ENCODE measurements around the gene SIRT5. TPM values are rescaled to one million over a fixed set of nuclear protein-coding genes. Genes with fewer than 3 reads are reported as not detected.

The SIRT5 gene
- 10 to 100 TPM in 4 of 5 experiments, 1 to 10 TPM in 1; 8.8 to 25.7 (median 15.4) TPM for total RNA-seq
- polyA plus RNA-seq = 10 to 100 TPM; 11.9 to 13.1 TPM
- 26.7 reads per million, percentile 57 among the genes with 10 or more reads in this experiment for total RNA-seq

GRCh38 chr6:13574571-13575376 is at the start of gene SIRT5:
Gene SIRT5, plus strand, starts transcription at chr6:13574601. Its CDS starts 9,510 bp downstream, at chr6:13584111.
- Histone ChIP-seq H3K4me3 (ENCODE audit: low read length) (peak within 1 kb of the TSS; percentile 93), H3K27me3 (ENCODE audit: control insufficient read depth in 2 of 2, insufficient read depth in 2 of 2, low read length in 2 of 2) (no peaks in the 10 kb centered on the region), H3K27ac (ENCODE audit: low read depth, low read length) (peak within 1 kb of the TSS; percentile 80), H3K36me3 (ENCODE audit: control insufficient read depth in 2 of 3, insufficient read depth in 3 of 3, low read length in 3 of 3) (peaks cover 0 to 4% (median 0%) of the 10 kb centered on the region in 3 experiments), H3K4me1 (ENCODE audit: control insufficient read depth in 2 of 2, insufficient read depth in 2 of 2, low read length in 2 of 2) (peaks cover 5 to 13% of the 10 kb centered on the region in 2 donors), H3K9me3 (ENCODE audit: control insufficient read depth in 2 of 3, low read length in 3 of 3) (no peaks in the 10 kb centered on the region)
- peaks cover 0 to 8% (median under 1%) of the 10 kb centered on the region in 5 donors for H3K36me3 Mint-ChIP-seq
- ATAC-seq (peak; percentile 77), DNase-seq (peak; percentile 53 to 79 (median 75))
- no peaks in the 10 kb centered on the region for H3K27me3 Mint-ChIP-seq
- H3K27ac Mint-ChIP-seq = peak within 1 kb of the TSS; percentile 88 to 99 (median 95)
- peaks cover 10 to 44% (median 28%) of the 10 kb centered on the region in 7 donors for H3K4me1 Mint-ChIP-seq
- peak within 1 kb of the TSS; percentile 88 to 99 (median 95) for H3K4me3 Mint-ChIP-seq
- CTCF ChIA-PET = interaction anchor here (0.6 to 2.1 kb wide), 27 partner anchors 9 to 246 kb away, joined by 3 to 26 read pairs (median 4); partner anchors contain the start of genes NOL7, RANBP9 and TBC1D7
- POLR2A ChIA-PET = interaction anchor here (0.5 to 4.6 kb wide), 24 partner anchors 11 to 1058 kb away, joined by 3 to 74 read pairs (median 4); partner anchors contain the start of genes GFOD1, NOL7, RANBP9 and TBC1D7
- no peaks in the 10 kb centered on the region for H3K9me3 Mint-ChIP-seq
- intact Hi-C loops (cut with micrococcal nuclease) = loop anchor here (1.0 to 10.0 kb wide), 19 partner anchors 41 to 543 kb away; partner anchors contain the start of genes GFOD1 (in 2 of the 2), MCUR1 (in 2 of the 2), NOL7 (in 2 of the 2) and TBC1D7 (in 2 of the 2)

GRCh38 chr6:13524801-13525508 is 49.4 kb upstream of the SIRT5 start:
- H3K36me3 Mint-ChIP-seq = no peaks in the 10 kb centered on the region
- no peaks in the 10 kb centered on the region for H3K9me3 Mint-ChIP-seq
- no peak overlapping the region for H3K4me3 Mint-ChIP-seq
- Histone ChIP-seq H3K27me3 (ENCODE audit: control insufficient read depth in 2 of 2, insufficient read depth in 2 of 2, low read length in 2 of 2) (no peaks in the 10 kb centered on the region), H3K27ac (ENCODE audit: low read depth, low read length) (no peak overlapping the region), H3K9me3 (ENCODE audit: control insufficient read depth in 2 of 3, low read length in 3 of 3) (no peaks in the 10 kb centered on the region), H3K4me3 (ENCODE audit: low read length) (no peak overlapping the region), H3K4me1 (ENCODE audit: control insufficient read depth in 2 of 2, insufficient read depth in 2 of 2, low read length in 2 of 2) (peaks cover 0 to 13% of the 10 kb centered on the region in 2 donors), H3K36me3 (ENCODE audit: control insufficient read depth in 2 of 3, insufficient read depth in 3 of 3, low read length in 3 of 3) (no peaks in the 10 kb centered on the region)
- no peak for DNase-seq
- peaks cover 9 to 27% (median 15%) of the 10 kb centered on the region in 7 donors for H3K4me1 Mint-ChIP-seq
- H3K27ac Mint-ChIP-seq = peak overlapping the region in 5 of 9 donors; percentile 30 to 78 (median 43)
- ATAC-seq = no peak
- peaks cover 0 to 7% (median 0%) of the 10 kb centered on the region in 5 donors for H3K27me3 Mint-ChIP-seq
- intact Hi-C loops (cut with micrococcal nuclease) = no loop called here
- POLR2A ChIA-PET = no interaction called here
- CTCF ChIA-PET = no interaction called here

GRCh38 chr6:13526357-13526726 is 48.1 kb upstream of the SIRT5 start:
- Histone ChIP-seq H3K9me3 (ENCODE audit: control insufficient read depth in 2 of 3, low read length in 3 of 3) (no peaks in the 10 kb centered on the region), H3K4me3 (ENCODE audit: low read length) (no peak overlapping the region), H3K4me1 (ENCODE audit: control insufficient read depth in 2 of 2, insufficient read depth in 2 of 2, low read length in 2 of 2) (peaks cover 0 to 13% of the 10 kb centered on the region in 2 donors), H3K36me3 (ENCODE audit: control insufficient read depth in 2 of 3, insufficient read depth in 3 of 3, low read length in 3 of 3) (no peaks in the 10 kb centered on the region), H3K27me3 (ENCODE audit: control insufficient read depth in 2 of 2, insufficient read depth in 2 of 2, low read length in 2 of 2) (no peaks in the 10 kb centered on the region), H3K27ac (ENCODE audit: low read depth, low read length) (no peak overlapping the region)
- H3K9me3 Mint-ChIP-seq = no peaks in the 10 kb centered on the region
- POLR2A ChIA-PET = interaction anchor here (0.7 to 1.2 kb wide), 4 partner anchors 11 to 88 kb away, joined by 3 to 6 read pairs (median 4); partner anchors contain the start of genes NOL7 and SIRT5
- H3K27ac Mint-ChIP-seq = peak overlapping the region in 8 of 9 donors; percentile 23 to 81 (median 58)
- H3K27me3 Mint-ChIP-seq = peaks cover 0 to under 1% (median 0%) of the 10 kb centered on the region in 5 donors
- intact Hi-C loops (cut with micrococcal nuclease) = loop anchor here in 1 of 2 donors (1.0 kb wide), 3 partner anchors 39 to 72 kb away; partner anchors contain the start of genes GFOD1 and SIRT5
- no peaks in the 10 kb centered on the region for H3K36me3 Mint-ChIP-seq
- ATAC-seq (no peak), DNase-seq (no peak)
- CTCF ChIA-PET = interaction anchor here (0.7 to 1.6 kb wide), 4 partner anchors 47 to 195 kb away, joined by 3 to 8 read pairs (median 3); partner anchors contain the start of gene SIRT5
- H3K4me1 Mint-ChIP-seq = peaks cover 9 to 27% (median 15%) of the 10 kb centered on the region in 7 donors
- H3K4me3 Mint-ChIP-seq = peak overlapping the region in 6 of 10 donors; percentile 6 to 50 (median 28)

- no peak overlapping the region for H3K27ac ChIP-seq (ENCODE audit: low read depth, low read length)
These were observed 47.4 kb upstream of the SIRT5 start for GRCh38 chr6:13526727-13527670.

GRCh38 chr6:13527671-13528056 is 46.7 kb upstream of the SIRT5 start:
- H3K4me1 Mint-ChIP-seq = peaks cover 9 to 27% (median 15%) of the 10 kb centered on the region in 7 donors
- no peak for ATAC-seq
- no peak overlapping the region for H3K4me3 ChIP-seq (ENCODE audit: low read length)
- no peak for DNase-seq
- CTCF ChIA-PET = interaction anchor here (1.6 kb wide), 1 partner anchor 47 kb away, joined by 8 read pairs; the partner anchor contains the start of gene SIRT5
- no peaks in the 10 kb centered on the region for H3K36me3 ChIP-seq (ENCODE audit: control insufficient read depth in 2 of 3, insufficient read depth in 3 of 3, low read length in 3 of 3)
- H3K9me3 ChIP-seq (ENCODE audit: control insufficient read depth in 2 of 3, low read length in 3 of 3) = no peaks in the 10 kb centered on the region
- H3K27ac ChIP-seq (ENCODE audit: low read depth, low read length) = no peak overlapping the region
- H3K27me3 ChIP-seq (ENCODE audit: control insufficient read depth in 2 of 2, insufficient read depth in 2 of 2, low read length in 2 of 2) = no peaks in the 10 kb centered on the region
- no peaks in the 10 kb centered on the region for H3K27me3 Mint-ChIP-seq
- POLR2A ChIA-PET = no interaction called here
- H3K4me1 ChIP-seq (ENCODE audit: control insufficient read depth in 2 of 2, insufficient read depth in 2 of 2, low read length in 2 of 2) = peaks cover 0 to 13% of the 10 kb centered on the region in 2 donors
- H3K9me3 Mint-ChIP-seq = no peaks in the 10 kb centered on the region
- intact Hi-C loops (cut with micrococcal nuclease) = no loop called here
- H3K4me3 Mint-ChIP-seq = no peak overlapping the region
- peak overlapping the region in 5 of 9 donors; percentile 10 to 69 (median 55) for H3K27ac Mint-ChIP-seq
- H3K36me3 Mint-ChIP-seq = no peaks in the 10 kb centered on the region

More at GRCh38 chr6:13526727-13527670, 47.4 kb upstream of the SIRT5 start:
- Histone ChIP-seq H3K27me3 (ENCODE audit: control insufficient read depth in 2 of 2, insufficient read depth in 2 of 2, low read length in 2 of 2) (no peaks in the 10 kb centered on the region), H3K4me3 (ENCODE audit: low read length) (no peak overlapping the region), H3K36me3 (ENCODE audit: control insufficient read depth in 2 of 3, insufficient read depth in 3 of 3, low read length in 3 of 3) (no peaks in the 10 kb centered on the region), H3K4me1 (ENCODE audit: control insufficient read depth in 2 of 2, insufficient read depth in 2 of 2, low read length in 2 of 2) (peaks cover 0 to 13% of the 10 kb centered on the region in 2 donors), H3K9me3 (ENCODE audit: control insufficient read depth in 2 of 3, low read length in 3 of 3) (no peaks in the 10 kb centered on the region)
- DNase-seq (peak in 7 of 9 donors; percentile 43 to 70 (median 54)), ATAC-seq (peak; percentile 94)
- peak overlapping the region; percentile 23 to 81 (median 56) for H3K27ac Mint-ChIP-seq
- peaks cover 9 to 27% (median 15%) of the 10 kb centered on the region in 7 donors for H3K4me1 Mint-ChIP-seq
- ChIA-PET POLR2A (interaction anchor here (0.7 to 1.2 kb wide), 4 partner anchors 11 to 88 kb away, joined by 3 to 6 read pairs (median 4); partner anchors contain the start of genes NOL7 and SIRT5), CTCF (interaction anchor here (0.7 to 1.6 kb wide), 4 partner anchors 46 to 196 kb away, joined by 3 to 8 read pairs (median 3); partner anchors contain the start of gene SIRT5)
- no peaks in the 10 kb centered on the region for H3K9me3 Mint-ChIP-seq
- no peaks in the 10 kb centered on the region for H3K36me3 Mint-ChIP-seq
- intact Hi-C loops (cut with micrococcal nuclease) = loop anchor here in 1 of 2 donors (1.0 kb wide), 3 partner anchors 40 to 73 kb away; partner anchors contain the start of genes GFOD1 and SIRT5
- H3K27me3 Mint-ChIP-seq = no peaks in the 10 kb centered on the region
- H3K4me3 Mint-ChIP-seq = peak overlapping the region in 7 of 10 donors; percentile 6 to 50 (median 29)
